Measurements from ENCODE around the gene AIPL1. TPM values are rescaled to one million over a fixed set of nuclear protein-coding genes. Genes with fewer than 3 reads are reported as not detected.

AIPL1 gene
- total and polyA plus RNA-seq, 8 donors, result not detected

GRCh38 chr17:6443692-6444570 lies 9.0 kb upstream of the AIPL1 start, which contains the start of gene PIMREG:
TSS of gene PIMREG (plus strand) at chr17:6444455. CDS start at chr17:6445111, 656 bp downstream.
- Histone ChIP-seq H3K4me3 (peak within 1 kb of the TSS; percentile 52 to 67 (median 58)), H3K36me3 (no peaks in the 10 kb centered on the region), H3K27ac (peak within 1 kb of the TSS in 4 of 5 donors; percentile 23 to 75 (median 66)), H3K27me3 (peaks cover 0 to 20% (median 0%) of the 10 kb centered on the region in 3 donors), H3K9me3 (no peaks in the 10 kb centered on the region), H3K4me1 (peaks cover 7 to 20% (median 18%) of the 10 kb centered on the region in 4 donors)
- DNase-seq, result peak; percentile 94 to 98
- intact Hi-C loops (cut with DNase I; ENCODE audit: low total_unique reads), result no loop called here
- TF ChIP-seq POLR2AphosphoS5 (IDR thresholded peaks at IDR 0.05) (peak in 1 of 3 donors; percentile 21), POLR2A (IDR thresholded peaks at IDR 0.05) (no peak), EP300 (IDR thresholded peaks at IDR 0.05) (no peak)
- TF ChIP-seq, protein P1, sequence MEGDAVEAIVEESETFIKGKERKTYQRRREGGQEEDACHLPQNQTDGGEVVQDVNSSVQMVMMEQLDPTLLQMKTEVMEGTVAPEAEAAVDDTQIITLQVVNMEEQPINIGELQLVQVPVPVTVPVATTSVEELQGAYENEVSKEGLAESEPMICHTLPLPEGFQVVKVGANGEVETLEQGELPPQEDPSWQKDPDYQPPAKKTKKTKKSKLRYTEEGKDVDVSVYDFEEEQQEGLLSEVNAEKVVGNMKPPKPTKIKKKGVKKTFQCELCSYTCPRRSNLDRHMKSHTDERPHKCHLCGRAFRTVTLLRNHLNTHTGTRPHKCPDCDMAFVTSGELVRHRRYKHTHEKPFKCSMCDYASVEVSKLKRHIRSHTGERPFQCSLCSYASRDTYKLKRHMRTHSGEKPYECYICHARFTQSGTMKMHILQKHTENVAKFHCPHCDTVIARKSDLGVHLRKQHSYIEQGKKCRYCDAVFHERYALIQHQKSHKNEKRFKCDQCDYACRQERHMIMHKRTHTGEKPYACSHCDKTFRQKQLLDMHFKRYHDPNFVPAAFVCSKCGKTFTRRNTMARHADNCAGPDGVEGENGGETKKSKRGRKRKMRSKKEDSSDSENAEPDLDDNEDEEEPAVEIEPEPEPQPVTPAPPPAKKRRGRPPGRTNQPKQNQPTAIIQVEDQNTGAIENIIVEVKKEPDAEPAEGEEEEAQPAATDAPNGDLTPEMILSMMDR (IDR thresholded peaks at IDR 0.05), result no peak
- 0 to 1% (median 1%) methylated on average over 43 to 62 of the region's 62 CpGs for WGBS, 5 donors

GRCh38 chr17:6442775-6443174 lies 7.9 kb upstream of the AIPL1 start:
- TF ChIP-seq POLR2A (IDR thresholded peaks at IDR 0.05) (no peak), POLR2AphosphoS5 (IDR thresholded peaks at IDR 0.05) (no peak), EP300 (IDR thresholded peaks at IDR 0.05) (no peak)
- TF ChIP-seq, protein P1 (IDR thresholded peaks at IDR 0.05), result no peak
- no peak for DNase-seq
- Histone ChIP-seq H3K4me3 (no peak overlapping the region), H3K27ac (no peak overlapping the region), H3K27me3 (peaks cover 0 to 31% (median 0%) of the 10 kb centered on the region in 3 donors), H3K36me3 (no peaks in the 10 kb centered on the region), H3K4me1 (peaks cover 7 to 20% (median 18%) of the 10 kb centered on the region in 4 donors), H3K9me3 (no peaks in the 10 kb centered on the region)
- intact Hi-C loops (cut with DNase I; ENCODE audit: low total_unique reads), result no loop called here
- WGBS, 5 donors, result 64 to 80% (median 65%) methylated on average over 6 of the region's 6 CpGs

DNA sequence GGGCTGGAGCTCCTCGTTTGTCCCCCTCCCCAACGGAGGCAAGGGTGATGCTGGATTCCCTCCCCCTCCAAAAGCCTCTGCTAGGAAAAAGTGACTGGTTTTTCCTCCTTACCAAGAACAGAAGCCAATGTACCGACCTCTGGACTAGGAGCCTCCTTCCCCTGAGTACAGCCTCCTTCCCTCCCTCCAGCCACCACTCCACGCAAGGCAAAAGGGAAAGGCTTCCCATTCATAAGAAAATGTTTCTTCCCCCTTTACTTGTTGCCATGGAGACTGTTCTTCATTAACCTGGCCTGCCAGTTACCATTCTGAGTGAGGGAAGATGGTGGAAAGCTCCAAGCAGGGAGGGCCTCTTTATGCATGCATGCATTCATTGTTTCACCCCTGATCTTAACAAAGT lies 5.0 kb upstream of the AIPL1 start:
- TF ChIP-seq, protein P1 (IDR thresholded peaks at IDR 0.05), result no peak
- TF ChIP-seq EP300 (IDR thresholded peaks at IDR 0.05) (no peak), POLR2A (IDR thresholded peaks at IDR 0.05) (no peak), POLR2AphosphoS5 (IDR thresholded peaks at IDR 0.05) (no peak)
- Histone ChIP-seq H3K27ac (no peak overlapping the region), H3K4me3 (no peak overlapping the region), H3K9me3 (no peaks in the 10 kb centered on the region), H3K27me3 (peaks cover 0 to 52% (median 0%) of the 10 kb centered on the region in 3 donors), H3K36me3 (no peaks in the 10 kb centered on the region), H3K4me1 (peaks cover 7 to 19% (median 17%) of the 10 kb centered on the region in 4 donors)
- DNase-seq, result no peak
- WGBS, 5 donors, result 26 to 44% (median 36%) methylated on average over 4 of the region's 4 CpGs
- intact Hi-C loops (cut with DNase I; ENCODE audit: low total_unique reads), result no loop called here

DNA sequence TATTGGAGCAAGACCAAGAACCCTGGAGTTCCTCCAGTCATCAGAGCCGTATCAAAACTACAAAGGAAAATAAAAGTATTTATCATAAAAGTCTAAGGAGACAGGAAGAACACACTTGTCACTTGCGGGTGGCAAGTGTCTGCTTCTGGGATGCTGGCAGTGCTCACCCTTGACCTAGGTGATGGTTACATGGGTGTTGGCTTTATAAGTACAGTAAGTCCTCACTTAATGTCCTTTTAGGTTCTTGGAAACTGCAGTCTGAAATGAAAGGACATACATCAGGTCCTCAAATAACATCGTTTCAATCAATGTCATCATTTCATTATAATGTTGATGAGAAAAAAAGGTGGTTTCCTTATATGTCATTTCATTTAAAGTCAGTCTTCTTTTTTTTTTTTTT lies 3.0 kb upstream of the AIPL1 start:
- DNase-seq, result no peak
- no peak overlapping the region for H3K27ac ChIP-seq
- no peak overlapping the region for H3K4me3 ChIP-seq
- WGBS, 5 donors, result 47 to 67% (median 58%) methylated on average over 3 of the region's 3 CpGs
- H3K36me3 ChIP-seq, result no peaks in the 10 kb centered on the region
- peaks cover 0 to 46% (median 0%) of the 10 kb centered on the region in 3 donors for H3K27me3 ChIP-seq
- H3K4me1 ChIP-seq, result no peaks in the 10 kb centered on the region
- intact Hi-C loops (cut with DNase I; ENCODE audit: low total_unique reads), result no loop called here
- no peaks in the 10 kb centered on the region for H3K9me3 ChIP-seq
- TF ChIP-seq POLR2AphosphoS5 (IDR thresholded peaks at IDR 0.05), result no peak
- TF ChIP-seq, protein P1 (IDR thresholded peaks at IDR 0.05), result no peak
